ENCODE measurements around the gene PTAR1.

PTAR1 gene

GRCh38 chr9:69748304-69748703, 11.5 kb downstream of the PTAR1 start:
- no peak for DNase-seq (ENCODE audit: insufficient read length, low spot score)
- FAIRE-seq, result no peak
- no peak for TF ChIP-seq CTCF (IDR thresholded peaks at IDR 0.05; ENCODE audit: insufficient read depth, missing control alignments)

- FAIRE-seq (peak; percentile 55), DNase-seq (ENCODE audit: insufficient read length, low spot score) (no peak)
- no peak for TF ChIP-seq CTCF (IDR thresholded peaks at IDR 0.05; ENCODE audit: insufficient read depth, missing control alignments)
These were observed 12.8 kb downstream of the PTAR1 start for GRCh38 chr9:69746859-69747560.

- FAIRE-seq (no peak), DNase-seq (ENCODE audit: insufficient read length, low spot score) (no peak)
- TF ChIP-seq CTCF (IDR thresholded peaks at IDR 0.05; ENCODE audit: insufficient read depth, missing control alignments), result peak; percentile 29
These were observed 13.9 kb downstream of the PTAR1 start for GRCh38 chr9:69745716-69746437.

GRCh38 chr9:69744688-69745380, 15.0 kb downstream of the PTAR1 start:
- DNase-seq (ENCODE audit: insufficient read length, low spot score), result no peak
- peak; percentile 29 for FAIRE-seq
- no peak for TF ChIP-seq CTCF (IDR thresholded peaks at IDR 0.05; ENCODE audit: insufficient read depth, missing control alignments)

- FAIRE-seq, result no peak
- TF ChIP-seq CTCF (IDR thresholded peaks at IDR 0.05; ENCODE audit: insufficient read depth, missing control alignments), result no peak
- no peak for DNase-seq (ENCODE audit: insufficient read length, low spot score)
These were observed 15.9 kb downstream of the PTAR1 start for GRCh38 chr9:69743930-69744329.

- TF ChIP-seq CTCF (IDR thresholded peaks at IDR 0.05; ENCODE audit: insufficient read depth, missing control alignments), result no peak
- FAIRE-seq (no peak), DNase-seq (ENCODE audit: insufficient read length, low spot score) (no peak)
These were observed 18.8 kb downstream of the PTAR1 start for GRCh38 chr9:69740872-69741505.

Measured in D721Med (cell line).